Ishikawa (cell line): ENCODE measurements around the gene PRR5L.

ENCODE experiments used
- CREB1 ChIP-seq: IDR thresholded peaks from 2 replicates; pipeline ENCODE4 v1.6.1; 2012; ENCODE audit warnings: low read depth
- EP300 ChIP-seq: IDR thresholded peaks from 2 replicates; pipeline ENCODE4 v1.6.1; 2012; ENCODE audit warnings: borderline replicate concordance
- ZBTB7A ChIP-seq: IDR thresholded peaks from 2 replicates; pipeline ENCODE4 v1.6.1; 2012; ENCODE audit warnings: low read depth
- TF ChIP-seq, protein P1 (sequence below): IDR thresholded peaks from 2 replicates; pipeline ENCODE4 v1.6.1; 2012; ENCODE audit warnings: low read depth, mild to moderate bottlenecking

DNA sequence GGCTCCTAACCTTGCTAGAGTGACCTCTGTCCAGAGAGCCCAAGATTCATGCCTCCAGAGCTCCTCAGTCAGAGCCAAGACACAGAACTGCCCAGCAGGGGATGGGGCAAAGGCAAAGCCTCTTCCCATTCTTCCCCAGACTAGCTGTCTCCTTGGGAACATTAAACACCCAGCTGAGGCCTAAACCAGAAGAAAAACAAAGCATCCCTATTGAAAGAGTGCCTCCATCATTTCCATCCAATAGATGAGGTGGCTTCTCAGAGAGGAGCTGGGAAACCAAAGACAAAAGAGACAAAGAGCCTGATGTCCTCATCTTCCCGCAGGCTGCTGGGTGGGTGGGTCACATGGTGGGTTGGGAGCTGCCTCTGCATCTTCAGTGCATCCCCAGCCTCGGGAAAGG lies 44.3 kb upstream of the PRR5L start:
- no peak for TF ChIP-seq EP300
- TF ChIP-seq, protein P1, sequence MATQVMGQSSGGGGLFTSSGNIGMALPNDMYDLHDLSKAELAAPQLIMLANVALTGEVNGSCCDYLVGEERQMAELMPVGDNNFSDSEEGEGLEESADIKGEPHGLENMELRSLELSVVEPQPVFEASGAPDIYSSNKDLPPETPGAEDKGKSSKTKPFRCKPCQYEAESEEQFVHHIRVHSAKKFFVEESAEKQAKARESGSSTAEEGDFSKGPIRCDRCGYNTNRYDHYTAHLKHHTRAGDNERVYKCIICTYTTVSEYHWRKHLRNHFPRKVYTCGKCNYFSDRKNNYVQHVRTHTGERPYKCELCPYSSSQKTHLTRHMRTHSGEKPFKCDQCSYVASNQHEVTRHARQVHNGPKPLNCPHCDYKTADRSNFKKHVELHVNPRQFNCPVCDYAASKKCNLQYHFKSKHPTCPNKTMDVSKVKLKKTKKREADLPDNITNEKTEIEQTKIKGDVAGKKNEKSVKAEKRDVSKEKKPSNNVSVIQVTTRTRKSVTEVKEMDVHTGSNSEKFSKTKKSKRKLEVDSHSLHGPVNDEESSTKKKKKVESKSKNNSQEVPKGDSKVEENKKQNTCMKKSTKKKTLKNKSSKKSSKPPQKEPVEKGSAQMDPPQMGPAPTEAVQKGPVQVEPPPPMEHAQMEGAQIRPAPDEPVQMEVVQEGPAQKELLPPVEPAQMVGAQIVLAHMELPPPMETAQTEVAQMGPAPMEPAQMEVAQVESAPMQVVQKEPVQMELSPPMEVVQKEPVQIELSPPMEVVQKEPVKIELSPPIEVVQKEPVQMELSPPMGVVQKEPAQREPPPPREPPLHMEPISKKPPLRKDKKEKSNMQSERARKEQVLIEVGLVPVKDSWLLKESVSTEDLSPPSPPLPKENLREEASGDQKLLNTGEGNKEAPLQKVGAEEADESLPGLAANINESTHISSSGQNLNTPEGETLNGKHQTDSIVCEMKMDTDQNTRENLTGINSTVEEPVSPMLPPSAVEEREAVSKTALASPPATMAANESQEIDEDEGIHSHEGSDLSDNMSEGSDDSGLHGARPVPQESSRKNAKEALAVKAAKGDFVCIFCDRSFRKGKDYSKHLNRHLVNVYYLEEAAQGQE: no peak
- no peak for TF ChIP-seq ZBTB7A
- TF ChIP-seq CREB1: no peak
